Gastrocnemius medialis (tissue), 4 donors: ENCODE results near the gene RAI1. TPM values are rescaled to one million over a fixed set of nuclear protein-coding genes. Genes with fewer than 3 reads are reported as not detected.

Experiments used
- ATAC-seq, 2 donors: fragments of 150-250 bp; one replicate each; pipeline ENCODE4 v1.9.1; 2016
- DNase-seq, 2 donors: peaks; one replicate each; pipeline ENCODE4 v3.0.0-alpha.2; 2019
- H3K27ac ChIP-seq, 4 donors: fragments of 200-600 bp; sonication (generic); 1 replicate in 1 of 4; 2 replicates in 3 of 4; pipeline ENCODE4 v1.5.1; 2016 to 2018; ENCODE audit warnings: mild to moderate bottlenecking in 2 of 4, moderate library complexity in 1 of 4
- H3K27me3 ChIP-seq, 3 donors: fragments of 200-600 bp; sonication (generic) in 2 of 3; 1 replicate in 1 of 3; 2 replicates in 2 of 3; pipeline versions ENCODE4 v1.5.1 to v1.6.0; 2016 to 2019; ENCODE audit warnings: mild to moderate bottlenecking in 1 of 3, moderate library complexity in 1 of 3
- H3K36me3 ChIP-seq, 2 donors: fragments of 200-600 bp; sonication (generic) in 1 of 2; one replicate each; pipeline ENCODE4 v1.5.1; 2017 to 2018
- H3K4me1 ChIP-seq, 2 donors: fragments of 200-600 bp; sonication (generic) in 1 of 2; one replicate each; pipeline ENCODE4 v1.5.1; 2016 to 2017; ENCODE audit warnings: mild to moderate bottlenecking in 2 of 2
- H3K4me3 ChIP-seq, 4 donors: fragments of 200-600 bp; sonication (generic) in 3 of 4; 1 replicate in 1 of 4; 2 replicates in 3 of 4; pipeline ENCODE4 v1.5.1; 2016 to 2019; ENCODE audit warnings: mild to moderate bottlenecking in 2 of 4
- H3K9me3 ChIP-seq, 3 donors: fragments of 200-600 bp; sonication (generic) in 2 of 3; 1 replicate in 1 of 3; 2 replicates in 2 of 3; pipeline ENCODE4 v1.5.1; 2016 to 2019
- CTCF ChIP-seq, 5 experiments: fragments of 450-650 bp in 3 of 5; fragments of 200-600 bp in 2 of 5; sonication (generic) in 2 of 5; IDR thresholded peaks in 4 of 5; conservative IDR thresholded peaks in 1 of 5; 1 replicate in 4 of 5; 2 replicates in 1 of 5; pipeline ENCODE4 v1.5.1; 2016 to 2019; ENCODE audit warnings: antibody characterized with exemption in 5 of 5, mild to moderate bottlenecking in 3 of 5, moderate library complexity in 3 of 5
- POLR2A ChIP-seq, 2 donors: fragments of 450-650 bp; IDR thresholded peaks; one replicate each; pipeline ENCODE4 v1.6.1; 2017; ENCODE audit warnings: antibody characterized with exemption in 2 of 2, mild to moderate bottlenecking in 2 of 2, moderate library complexity in 2 of 2
- in situ Hi-C, 4 donors: fragments of 200-750 bp; cut with MboI; loops; one replicate each; pipeline versions ENCODE4 v1.15.0 to v1.8.0; 2017; ENCODE audit warnings: low sequenced_read_pairs in 4 of 4
- intact Hi-C: fragments of 100-400 bp; cut with DNase I; formaldehyde crosslinking; loops from one replicate; pipeline ENCODE4 v1.15.1; 2023; ENCODE audit warnings: low total_unique reads
- total RNA-seq, 4 donors: library from RNA; depleted of rRNA; stranded (reverse); fragments of >200 nt; gene quantifications; one replicate each; pipeline versions ENCODE4 v1.1.0 to v1.2.3, GENCODE V29; 2016

Gene RAI1
- total RNA-seq, 4 donors from 2014 or later, result 2.1 to 6.7 (median 4.3) TPM

GRCh38 chr17:17748179-17748578, 66.9 kb downstream of the RAI1 start:
- no peak overlapping the region for H3K27ac ChIP-seq
- in situ Hi-C loops, result no loop called here
- no peaks in the 10 kb centered on the region for H3K9me3 ChIP-seq
- TF ChIP-seq CTCF (IDR thresholded peaks at IDR 0.05 in 4 of 5, conservative IDR thresholded peaks at IDR 0.05 in 1 of 5) (no peak), POLR2A (IDR thresholded peaks at IDR 0.05) (no peak)
- H3K27me3 ChIP-seq, result no peaks in the 10 kb centered on the region
- intact Hi-C loops, result no loop called here
- DNase-seq (no peak), ATAC-seq (no peak)
- H3K4me3 ChIP-seq, result no peak overlapping the region
- H3K36me3 ChIP-seq, result no peaks in the 10 kb centered on the region
- H3K4me1 ChIP-seq, result peaks cover 13 to 27% of the 10 kb centered on the region in 2 donors

- no peaks in the 10 kb centered on the region for H3K9me3 ChIP-seq
- H3K4me1 ChIP-seq, result peaks cover 14 to 30% of the 10 kb centered on the region in 2 donors
- ATAC-seq (no peak), DNase-seq (no peak)
- in situ Hi-C loops (no loop called here), intact Hi-C loops (no loop called here)
- TF ChIP-seq CTCF (IDR thresholded peaks at IDR 0.05 in 4 of 5, conservative IDR thresholded peaks at IDR 0.05 in 1 of 5) (no peak), POLR2A (IDR thresholded peaks at IDR 0.05) (no peak)
- no peak overlapping the region for H3K4me3 ChIP-seq
- no peaks in the 10 kb centered on the region for H3K36me3 ChIP-seq
- H3K27ac ChIP-seq, result no peak overlapping the region
- no peaks in the 10 kb centered on the region for H3K27me3 ChIP-seq
Observed at GRCh38 chr17:17748604-17749003, 67.3 kb downstream of the RAI1 start.

- in situ Hi-C loops (no loop called here), intact Hi-C loops (no loop called here)
- Histone ChIP-seq H3K36me3 (no peaks in the 10 kb centered on the region), H3K27me3 (no peaks in the 10 kb centered on the region), H3K9me3 (no peaks in the 10 kb centered on the region), H3K27ac (peak overlapping the region in 1 of 4 donors; percentile 41), H3K4me1 (peaks cover 16 to 30% of the 10 kb centered on the region in 2 donors), H3K4me3 (no peak overlapping the region)
- no peak for DNase-seq
- TF ChIP-seq CTCF (IDR thresholded peaks at IDR 0.05 in 4 of 5, conservative IDR thresholded peaks at IDR 0.05 in 1 of 5), result no peak
- TF ChIP-seq POLR2A (IDR thresholded peaks at IDR 0.05), result no peak
- ATAC-seq, result no peak
Observed at GRCh38 chr17:17749025-17749772, 67.9 kb downstream of the RAI1 start.

GRCh38 chr17:17749921-17750320, 68.7 kb downstream of the RAI1 start:
- in situ Hi-C loops, result no loop called here
- ATAC-seq (no peak), DNase-seq (peak in 1 of 2 donors; percentile 46)
- Histone ChIP-seq H3K4me1 (peaks cover 16 to 32% of the 10 kb centered on the region in 2 donors), H3K27ac (no peak overlapping the region), H3K36me3 (no peaks in the 10 kb centered on the region), H3K9me3 (no peaks in the 10 kb centered on the region), H3K27me3 (no peaks in the 10 kb centered on the region), H3K4me3 (no peak overlapping the region)
- no peak for TF ChIP-seq POLR2A (IDR thresholded peaks at IDR 0.05)
- no peak for TF ChIP-seq CTCF (IDR thresholded peaks at IDR 0.05 in 4 of 5, conservative IDR thresholded peaks at IDR 0.05 in 1 of 5)
- intact Hi-C loops, result loop anchor here (2.0 kb wide), 1 partner anchor 55 kb away; no protein-coding TSS in a partner anchor
